GM06990 (cell line): ENCODE measurements around the gene SSU72.

Experiments
- DNase-seq: peaks from one replicate; pipeline ENCODE4 v3.0.0-alpha.2; 2011; ENCODE audit not compliant: insufficient read length; ENCODE audit errors: extremely low read depth
- H3K27me3 ChIP-seq: replicated peaks from 2 replicates; pipeline ENCODE4 v1.6.0; 2011; ENCODE audit warnings: low read length; ENCODE audit not compliant: control insufficient read depth, insufficient read depth
- H3K36me3 ChIP-seq: 2 replicates; pipeline ENCODE4 v1.5.1; 2011; ENCODE audit warnings: low read length; ENCODE audit not compliant: control insufficient read depth, insufficient read depth
- H3K4me3 ChIP-seq: replicated peaks from 2 replicates; pipeline ENCODE4 v1.5.1; 2011; ENCODE audit warnings: low read depth, mild to moderate bottlenecking, control low read depth, low read length
- TF ChIP-seq, protein P1 (sequence below): IDR thresholded peaks from 2 replicates; pipeline ENCODE4 v1.5.1; 2011; ENCODE audit warnings: low read length, control low read depth, mild to moderate bottlenecking, inconsistent platforms; ENCODE audit not compliant: insufficient read depth, poor library complexity, severe bottlenecking

Gene SSU72

DNA sequence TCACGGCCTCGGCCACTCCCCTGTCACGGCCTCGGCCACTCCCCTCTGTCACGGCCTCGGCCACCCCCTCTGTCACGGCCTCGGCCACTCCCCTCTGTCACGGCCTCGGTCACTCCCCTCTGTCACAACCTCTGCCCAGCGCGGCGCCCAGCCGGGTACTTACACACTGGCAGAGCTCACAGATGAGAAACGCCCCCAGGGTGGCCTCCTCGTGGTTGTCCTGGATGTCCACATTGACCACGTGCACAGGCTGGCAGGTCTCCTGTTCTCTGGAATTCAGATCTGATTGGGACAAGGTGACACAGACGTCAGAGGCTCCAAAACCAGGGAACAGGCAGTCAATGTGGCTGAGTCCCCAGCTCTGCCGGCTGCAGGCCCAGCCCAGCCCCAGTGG is 31.0 kb downstream of the SSU72 start:
- Histone ChIP-seq H3K36me3 (peaks cover 17% of the 10 kb centered on the region), H3K27me3 (no peaks in the 10 kb centered on the region), H3K4me3 (no peak overlapping the region)
- TF ChIP-seq, protein P1, sequence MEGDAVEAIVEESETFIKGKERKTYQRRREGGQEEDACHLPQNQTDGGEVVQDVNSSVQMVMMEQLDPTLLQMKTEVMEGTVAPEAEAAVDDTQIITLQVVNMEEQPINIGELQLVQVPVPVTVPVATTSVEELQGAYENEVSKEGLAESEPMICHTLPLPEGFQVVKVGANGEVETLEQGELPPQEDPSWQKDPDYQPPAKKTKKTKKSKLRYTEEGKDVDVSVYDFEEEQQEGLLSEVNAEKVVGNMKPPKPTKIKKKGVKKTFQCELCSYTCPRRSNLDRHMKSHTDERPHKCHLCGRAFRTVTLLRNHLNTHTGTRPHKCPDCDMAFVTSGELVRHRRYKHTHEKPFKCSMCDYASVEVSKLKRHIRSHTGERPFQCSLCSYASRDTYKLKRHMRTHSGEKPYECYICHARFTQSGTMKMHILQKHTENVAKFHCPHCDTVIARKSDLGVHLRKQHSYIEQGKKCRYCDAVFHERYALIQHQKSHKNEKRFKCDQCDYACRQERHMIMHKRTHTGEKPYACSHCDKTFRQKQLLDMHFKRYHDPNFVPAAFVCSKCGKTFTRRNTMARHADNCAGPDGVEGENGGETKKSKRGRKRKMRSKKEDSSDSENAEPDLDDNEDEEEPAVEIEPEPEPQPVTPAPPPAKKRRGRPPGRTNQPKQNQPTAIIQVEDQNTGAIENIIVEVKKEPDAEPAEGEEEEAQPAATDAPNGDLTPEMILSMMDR, result no peak
- no peak for DNase-seq

DNA sequence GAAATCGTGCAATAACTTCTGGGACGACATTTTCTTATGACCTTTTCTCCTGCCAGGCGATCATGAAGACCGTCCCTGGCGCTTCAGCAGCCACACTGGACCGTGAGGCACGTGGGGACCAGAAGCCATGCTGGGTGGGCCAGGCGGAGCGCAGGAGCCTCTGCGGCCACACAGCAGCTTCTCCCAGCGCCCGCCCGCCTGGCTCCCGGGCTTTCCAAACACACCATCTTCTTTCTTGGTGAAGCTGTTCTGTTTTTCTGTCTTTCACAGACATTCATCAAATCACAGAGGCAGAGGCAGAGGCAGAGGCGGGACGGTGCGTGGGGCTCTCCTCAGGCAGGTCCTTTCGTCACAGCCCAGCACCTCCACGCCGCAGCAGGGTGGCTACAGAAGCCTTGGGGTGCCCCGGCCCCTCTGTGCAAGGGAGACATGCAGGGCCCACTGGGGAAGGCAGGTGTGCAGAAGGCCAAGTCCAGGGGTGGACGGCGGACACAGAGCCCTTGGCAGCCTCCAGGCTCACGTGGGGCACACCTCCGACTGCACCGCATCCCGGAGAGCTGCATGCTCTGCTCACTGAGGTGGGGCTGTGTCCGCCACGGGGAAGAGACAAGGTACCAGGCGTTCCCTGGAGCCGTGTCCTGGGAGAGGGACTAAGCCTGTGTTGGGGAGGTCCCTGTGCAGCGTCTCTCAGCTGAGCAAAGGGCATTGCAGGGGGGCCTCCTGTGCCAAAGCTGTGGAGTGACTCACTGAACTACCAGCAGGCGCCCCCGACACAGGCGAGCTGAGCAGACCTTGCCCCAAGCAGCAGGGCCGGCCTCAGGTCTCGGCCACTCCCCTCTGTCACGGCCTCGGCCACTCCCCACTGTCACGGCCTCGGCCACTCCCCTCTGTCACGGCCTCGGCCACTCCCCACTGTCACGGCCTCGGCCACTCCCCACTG is 31.6 kb downstream of the SSU72 start:
- TF ChIP-seq, protein P1, result no peak
- peaks cover 16% of the 10 kb centered on the region for H3K36me3 ChIP-seq
- no peak for DNase-seq

DNA sequence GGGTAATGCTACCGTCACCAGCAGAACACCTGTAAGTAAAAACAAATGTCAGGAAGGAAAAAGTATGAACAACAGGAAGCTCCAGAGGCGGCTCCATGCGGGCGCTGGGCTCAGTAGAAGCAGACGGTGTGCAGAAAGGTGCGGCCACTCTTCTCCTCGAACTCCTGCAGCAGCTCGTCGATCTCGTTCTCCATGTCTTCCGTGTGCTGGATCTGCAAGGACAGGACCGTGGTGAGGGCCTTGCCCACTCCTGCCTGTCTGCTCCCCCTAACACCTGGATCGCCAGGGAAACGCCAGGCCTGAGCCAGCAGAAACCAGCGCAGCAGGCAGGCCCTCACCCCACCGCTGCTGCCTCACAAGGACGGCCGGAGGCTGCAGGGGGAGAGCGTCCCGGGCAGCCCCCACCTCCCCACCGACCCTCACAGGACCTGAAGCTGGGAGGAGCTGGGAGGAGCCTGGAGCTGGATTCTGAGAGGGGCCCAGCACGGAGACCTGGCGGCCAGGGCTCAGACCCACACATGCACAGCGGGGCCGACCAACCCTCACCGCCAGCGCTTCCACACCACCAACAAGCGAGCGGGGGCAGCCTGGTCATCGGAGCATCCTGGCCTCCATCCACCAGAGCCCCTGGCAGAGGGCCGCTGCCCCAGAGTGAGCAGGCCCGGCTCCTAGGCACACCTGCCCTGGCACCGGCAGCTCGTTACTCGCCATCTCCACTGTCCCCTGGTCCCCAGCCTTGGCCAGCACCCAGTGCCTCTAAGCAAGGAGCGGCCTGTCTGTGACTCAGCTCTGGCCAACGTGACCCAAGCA is 32.5 kb downstream of the SSU72 start:
- TF ChIP-seq, protein P1, result no peak
- no peak for DNase-seq
- H3K4me3 ChIP-seq, result no peak overlapping the region
- H3K27me3 ChIP-seq, result no peaks in the 10 kb centered on the region
- peaks cover 16% of the 10 kb centered on the region for H3K36me3 ChIP-seq

More for the DNA sequence above, 31.6 kb downstream of the SSU72 start:
- Histone ChIP-seq H3K27me3 (no peaks in the 10 kb centered on the region), H3K4me3 (no peak overlapping the region)

DNA sequence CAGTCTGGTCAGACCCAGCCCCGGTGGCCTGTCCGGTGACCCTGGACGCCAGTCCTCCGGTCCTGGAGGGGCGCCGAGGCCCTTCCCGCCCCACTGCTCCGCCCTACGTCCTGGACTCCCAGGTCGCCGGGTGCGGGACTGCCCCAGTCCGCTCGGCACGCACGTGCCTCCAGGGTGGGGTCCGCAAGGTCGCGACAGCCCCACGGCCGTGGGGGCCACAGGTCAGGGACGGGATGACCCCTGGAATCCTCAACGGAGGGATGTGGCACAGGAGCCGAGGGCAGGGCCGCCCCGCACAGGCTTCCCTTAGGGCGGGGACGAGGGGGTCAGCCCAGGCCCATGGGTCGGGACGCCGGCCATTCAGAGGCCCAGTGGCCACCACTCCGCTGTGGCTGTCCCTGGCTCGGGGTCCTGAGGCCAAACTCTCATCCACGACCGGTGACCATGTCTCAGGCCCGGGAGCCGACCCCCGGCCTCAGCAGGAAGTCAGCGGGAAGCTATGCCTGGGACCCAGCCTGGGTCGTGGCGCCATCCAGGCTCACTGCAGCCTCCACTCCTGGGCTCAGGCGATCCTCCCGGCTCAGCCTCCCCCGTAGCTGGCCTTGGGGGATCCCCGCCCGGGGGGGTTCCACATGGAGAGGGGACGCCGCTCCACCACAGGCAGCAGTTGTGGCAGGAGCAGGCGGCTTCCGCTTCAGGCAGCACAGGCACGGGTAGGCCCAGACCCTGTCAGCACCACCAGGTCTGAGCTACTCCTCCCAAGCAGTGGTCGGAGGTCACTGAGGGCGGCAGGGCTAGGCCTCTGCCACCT is 33.6 kb downstream of the SSU72 start:
- TF ChIP-seq, protein P1, result no peak
- Histone ChIP-seq H3K36me3 (peaks cover 16% of the 10 kb centered on the region), H3K4me3 (no peak overlapping the region), H3K27me3 (no peaks in the 10 kb centered on the region)
- DNase-seq, result no peak

DNA sequence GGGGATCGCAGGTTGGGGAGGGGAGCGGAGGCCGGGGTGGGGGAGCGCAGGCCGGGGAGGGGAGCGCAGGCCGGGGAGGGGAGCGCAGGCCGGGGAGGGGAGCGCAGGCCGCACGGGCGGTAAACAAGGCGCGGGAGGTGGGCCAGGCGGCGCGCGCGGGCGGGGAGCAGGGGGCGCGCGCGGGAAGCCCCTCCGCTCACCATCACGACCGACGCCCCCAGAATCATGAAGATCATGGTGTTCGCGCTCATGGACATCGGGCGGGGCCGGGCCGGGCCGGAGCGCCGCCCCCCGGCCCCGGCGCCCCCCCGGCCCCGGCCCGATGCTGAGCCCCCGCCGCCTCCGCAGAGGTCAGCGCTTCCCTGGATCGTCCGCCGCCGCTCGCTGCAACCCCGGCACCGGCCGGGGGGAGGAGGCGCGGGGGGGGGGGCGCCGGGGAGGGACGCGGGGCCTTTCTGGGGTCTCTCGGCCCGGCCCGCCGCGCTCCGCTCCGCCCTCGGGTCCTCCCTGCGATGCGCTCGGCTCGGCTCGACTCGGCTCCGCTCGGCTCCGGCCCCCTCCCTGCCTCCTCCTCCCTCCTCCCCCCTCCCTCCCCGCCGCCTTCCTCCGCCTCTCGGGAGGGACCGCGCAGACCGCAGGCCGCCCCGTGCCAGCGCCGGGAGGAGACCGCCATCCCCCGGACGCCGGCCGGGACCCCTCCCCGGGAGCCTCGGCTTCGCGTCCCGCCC is 34.4 kb downstream of the SSU72 start, which contains the start of gene TMEM240:
TSS of gene TMEM240 (minus strand) at position 535 of the 728 bp plus-strand sequence. CDS start at position 257, 278 bp downstream.
- Histone ChIP-seq H3K4me3 (no peak within 1 kb of the TSS), H3K36me3 (peaks cover 15% of the 10 kb centered on the region), H3K27me3 (no peaks in the 10 kb centered on the region)
- no peak for DNase-seq
- TF ChIP-seq, protein P1, result no peak
